Stomach (tissue), 9 donors: ENCODE measurements around the gene APOL3. TPM values are rescaled to one million over a fixed set of nuclear protein-coding genes. Genes with fewer than 3 reads are reported as not detected.
A peak's percentile ranks its signal among the peaks of the same experiment; 100 is the strongest.
"Not testable (repeated sequence)": the region's sequence is repeated elsewhere in the genome, so short reads cannot be mapped to it uniquely, and the experiment has no call there.

Experiments
- DNase-seq, 2 donors: peaks; one replicate each; pipeline versions ENCODE4 v3.0.0 to v3.0.0-alpha.2; 2013 to 2019
- H3K27ac ChIP-seq, 5 donors: fragments of 200-600 bp in 4 of 5; sonication (generic) in 4 of 5; one replicate each; pipeline ENCODE4 v1.5.1; 2013 to 2019; ENCODE audit warnings: mild to moderate bottlenecking in 1 of 5, moderate library complexity in 1 of 5
- H3K27me3 ChIP-seq, 3 donors: fragments of 200-600 bp; sonication (generic); one replicate each; pipeline ENCODE4 v1.5.1; 2017 to 2019; ENCODE audit warnings: mixed run types in 1 of 3
- H3K36me3 ChIP-seq, 4 donors: fragments of 200-600 bp; sonication (generic); 1 replicate in 3 of 4; 2 replicates in 1 of 4; pipeline ENCODE4 v1.5.1; 2016 to 2019
- H3K4me1 ChIP-seq, 4 donors: fragments of 200-600 bp; sonication (generic); one replicate each; pipeline ENCODE4 v1.5.1; 2016 to 2019
- H3K4me3 ChIP-seq, 4 donors: fragments of 200-600 bp; sonication (generic) in 3 of 4; one replicate each; pipeline ENCODE4 v1.5.1; 2016 to 2019; ENCODE audit warnings: mild to moderate bottlenecking in 1 of 4
- H3K9me3 ChIP-seq, 4 donors: fragments of 200-600 bp; sonication (generic); one replicate each; pipeline ENCODE4 v1.5.1; 2016 to 2019
- EP300 ChIP-seq: sonication (generic); formaldehyde crosslinking; IDR thresholded peaks from one replicate; pipeline ENCODE4 v1.6.1; 2017; ENCODE audit warnings: antibody characterized with exemption
- POLR2A ChIP-seq, 4 donors: fragments of 450-650 bp; IDR thresholded peaks; one replicate each; pipeline ENCODE4 v1.6.1; 2016; ENCODE audit warnings: antibody characterized with exemption in 4 of 4, control low read depth in 2 of 4, mild to moderate bottlenecking in 1 of 4, moderate library complexity in 1 of 4
- POLR2AphosphoS5 ChIP-seq, 3 donors: sonication (generic); formaldehyde crosslinking; IDR thresholded peaks; one replicate each; pipeline ENCODE4 v1.6.1; 2016; ENCODE audit warnings: antibody characterized with exemption in 3 of 3
- WGBS, 5 donors: extraction: QIAGEN DNeasy Blood & Tissue Kit in 3 of 5; methylation state at CpG; one replicate each; pipeline versions ENCODE4 v1.1.5 to v1.1.7; 2013 to 2018; 5-methylcytosine and 5-hydroxymethylcytosine counted together
- intact Hi-C: fragments of 100-400 bp; cut with DNase I; formaldehyde crosslinking; loops from one replicate; pipeline ENCODE4 v1.15.1; 2023; ENCODE audit warnings: low total_unique reads
- polyA plus RNA-seq, 3 donors: library from polyadenylated mRNA; stranded (reverse); fragments of 200-250 nt; gene quantifications; one replicate each; pipeline ENCODE4 v1.2.3, GENCODE V29; 2013
- total RNA-seq, 5 donors: library from RNA; depleted of rRNA; stranded (reverse); fragments of >200 nt; gene quantifications; one replicate each; pipeline versions ENCODE4 v1.1.0 to v1.2.3, GENCODE V29; 2014 to 2016
- TF ChIP-seq, protein P1 (sequence below), 7 experiments: fragments of 450-650 bp in 4 of 7; fragments of 200-600 bp in 3 of 7; sonication (generic) in 3 of 7; IDR thresholded peaks; one replicate each; pipeline ENCODE4 v1.5.1; 2016 to 2019; ENCODE audit warnings: antibody characterized with exemption in 7 of 7, control low read depth in 2 of 7, mild to moderate bottlenecking in 1 of 7
- donor health status: healthy with polysubstance abuse.
- donor health status: Bipolar disorder and iron deficiency.
- donor health status: healthy.

Gene APOL3
- total and polyA plus RNA-seq, 8 donors = 2.9 to 29.9 (median 15.6) TPM; not detected in 1

DNA sequence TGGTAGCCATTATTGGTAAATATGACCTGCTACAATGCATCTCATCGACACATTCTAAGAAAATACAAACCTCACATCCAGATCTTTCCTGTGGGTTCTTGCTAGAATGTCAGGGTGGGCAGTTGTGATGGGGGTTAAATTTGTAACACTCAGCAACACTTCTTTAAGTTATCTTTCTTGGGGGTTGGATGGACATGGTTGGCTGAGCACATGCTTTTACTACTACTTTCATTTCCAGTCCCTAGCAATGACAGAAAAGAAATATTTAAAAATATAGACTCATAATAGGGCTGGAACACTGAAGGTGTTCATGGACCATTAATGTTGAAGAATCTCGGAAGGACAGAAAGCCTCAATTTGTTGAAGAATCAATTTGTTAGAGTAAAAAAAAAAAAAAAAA is 57.6 kb downstream of the APOL3 start:
- intact Hi-C loops = no loop called here
- 87 to 98% (median 93%) methylated on average over 2 of the region's 2 CpGs for WGBS, 5 donors
- Histone ChIP-seq H3K27ac (no peak overlapping the region), H3K4me3 (no peak overlapping the region), H3K4me1 (no peaks in the 10 kb centered on the region), H3K27me3 (no peaks in the 10 kb centered on the region), H3K9me3 (peaks cover 0 to 8% (median 0%) of the 10 kb centered on the region in 4 donors), H3K36me3 (no peaks in the 10 kb centered on the region)
- TF ChIP-seq EP300 (no peak), POLR2AphosphoS5 (IDR thresholded peaks at IDR 0.05) (no peak), POLR2A (IDR thresholded peaks at IDR 0.05) (no peak)
- TF ChIP-seq, protein P1, sequence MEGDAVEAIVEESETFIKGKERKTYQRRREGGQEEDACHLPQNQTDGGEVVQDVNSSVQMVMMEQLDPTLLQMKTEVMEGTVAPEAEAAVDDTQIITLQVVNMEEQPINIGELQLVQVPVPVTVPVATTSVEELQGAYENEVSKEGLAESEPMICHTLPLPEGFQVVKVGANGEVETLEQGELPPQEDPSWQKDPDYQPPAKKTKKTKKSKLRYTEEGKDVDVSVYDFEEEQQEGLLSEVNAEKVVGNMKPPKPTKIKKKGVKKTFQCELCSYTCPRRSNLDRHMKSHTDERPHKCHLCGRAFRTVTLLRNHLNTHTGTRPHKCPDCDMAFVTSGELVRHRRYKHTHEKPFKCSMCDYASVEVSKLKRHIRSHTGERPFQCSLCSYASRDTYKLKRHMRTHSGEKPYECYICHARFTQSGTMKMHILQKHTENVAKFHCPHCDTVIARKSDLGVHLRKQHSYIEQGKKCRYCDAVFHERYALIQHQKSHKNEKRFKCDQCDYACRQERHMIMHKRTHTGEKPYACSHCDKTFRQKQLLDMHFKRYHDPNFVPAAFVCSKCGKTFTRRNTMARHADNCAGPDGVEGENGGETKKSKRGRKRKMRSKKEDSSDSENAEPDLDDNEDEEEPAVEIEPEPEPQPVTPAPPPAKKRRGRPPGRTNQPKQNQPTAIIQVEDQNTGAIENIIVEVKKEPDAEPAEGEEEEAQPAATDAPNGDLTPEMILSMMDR (IDR thresholded peaks at IDR 0.05) = no peak
- no peak for DNase-seq

DNA sequence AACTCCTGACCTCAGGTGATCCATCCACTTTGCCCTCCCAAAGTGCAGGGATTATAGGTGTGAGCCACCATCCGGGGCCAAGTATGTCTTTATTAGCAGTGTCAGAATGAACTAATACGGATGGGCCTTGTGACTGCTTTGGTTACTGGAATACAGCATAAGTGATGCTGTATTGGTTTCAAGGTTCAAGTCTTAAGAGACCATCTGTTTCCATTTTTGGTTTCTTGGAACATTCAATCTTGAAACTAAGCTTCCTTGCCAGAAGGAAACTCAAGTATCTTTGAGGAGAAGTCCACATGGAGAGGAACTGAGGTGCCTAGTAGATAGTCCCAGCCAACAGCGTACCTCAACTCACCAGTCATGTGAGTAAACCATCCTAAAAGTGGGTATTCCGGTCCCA is 58.8 kb downstream of the APOL3 start:
- WGBS, 5 donors = 89 to 99% (median 95%) methylated on average over 4 of the region's 4 CpGs
- Histone ChIP-seq H3K36me3 (no peaks in the 10 kb centered on the region), H3K4me1 (no peaks in the 10 kb centered on the region), H3K27ac (no peak overlapping the region), H3K9me3 (peaks cover 0 to 8% (median 0%) of the 10 kb centered on the region in 4 donors), H3K27me3 (no peaks in the 10 kb centered on the region), H3K4me3 (no peak overlapping the region)
- no peak for DNase-seq
- TF ChIP-seq POLR2A (IDR thresholded peaks at IDR 0.05) (no peak), POLR2AphosphoS5 (IDR thresholded peaks at IDR 0.05) (no peak), EP300 (no peak)
- TF ChIP-seq, protein P1 (IDR thresholded peaks at IDR 0.05) = no peak
- intact Hi-C loops = no loop called here

DNA sequence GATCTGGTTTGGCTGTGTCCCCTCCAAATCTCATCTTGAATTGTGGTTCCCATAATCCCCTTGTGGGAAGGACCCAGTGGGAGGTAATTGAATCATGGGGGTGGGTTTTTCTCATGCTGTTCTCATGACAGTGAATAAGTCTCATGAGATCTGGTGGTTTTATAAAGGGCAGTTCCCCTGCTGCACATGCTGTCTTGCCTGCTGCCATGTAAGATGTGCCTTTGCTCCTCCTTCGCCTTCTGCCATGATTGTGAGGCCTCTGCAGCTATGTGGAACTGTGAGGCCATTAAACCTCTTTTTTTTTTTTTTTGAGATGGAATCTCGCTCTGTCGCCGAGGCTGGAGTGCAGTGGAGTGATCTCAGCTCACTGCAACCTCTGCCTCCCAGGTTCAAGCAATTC is 59.6 kb downstream of the APOL3 start:
- DNase-seq, H3K4me3 ChIP-seq, H3K4me1 ChIP-seq, H3K27ac ChIP-seq, H3K9me3 ChIP-seq, H3K27me3 ChIP-seq, H3K36me3 ChIP-seq, intact Hi-C loops: not testable (repeated sequence)
- 89 to 94% (median 91%) methylated on average over 4 of the region's 4 CpGs for WGBS, 5 donors

DNA sequence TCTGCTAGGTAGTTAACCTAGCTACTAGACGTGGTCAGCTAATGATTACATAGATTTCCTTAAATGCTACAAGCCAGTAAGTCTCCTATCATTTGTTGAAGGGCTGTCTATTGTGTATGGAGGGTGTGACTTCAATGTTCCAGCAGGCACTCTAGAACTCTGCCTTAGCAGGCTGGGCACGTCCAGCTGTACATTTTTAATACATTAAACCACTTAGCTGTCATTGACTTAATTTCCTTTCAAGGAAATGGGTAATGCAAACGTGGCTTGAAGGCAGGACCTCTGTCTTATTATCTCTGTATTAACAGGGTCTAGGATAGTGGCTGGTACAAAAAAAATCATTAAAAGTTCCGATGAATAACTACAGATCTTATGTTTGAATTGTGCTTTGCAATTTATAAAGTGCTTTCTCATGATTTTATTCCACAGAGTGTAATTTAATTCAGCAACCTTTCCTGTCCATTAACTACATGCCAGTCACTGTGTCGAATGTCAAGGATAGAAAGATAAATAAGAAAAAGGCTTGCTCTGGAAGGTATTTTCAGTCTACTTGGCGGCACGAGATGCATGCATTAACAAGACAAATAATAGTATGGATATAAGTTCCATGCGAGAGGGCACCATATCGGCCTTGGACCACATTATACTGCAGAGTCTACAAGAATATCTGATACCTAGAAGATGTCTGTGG is 60.3 kb downstream of the APOL3 start:
- Histone ChIP-seq H3K4me1 (no peaks in the 10 kb centered on the region), H3K27me3 (no peaks in the 10 kb centered on the region), H3K4me3 (no peak overlapping the region), H3K9me3 (peaks cover 0 to 8% (median 0%) of the 10 kb centered on the region in 4 donors), H3K36me3 (no peaks in the 10 kb centered on the region), H3K27ac (no peak overlapping the region)
- TF ChIP-seq POLR2AphosphoS5 (IDR thresholded peaks at IDR 0.05) = no peak
- TF ChIP-seq, protein P1 (IDR thresholded peaks at IDR 0.05) = no peak
- no peak for TF ChIP-seq POLR2A (IDR thresholded peaks at IDR 0.05)
- no peak for TF ChIP-seq EP300
- peak in 1 of 2 donors; percentile 50 for DNase-seq
- intact Hi-C loops = no loop called here
- WGBS, 5 donors = 49 to 64% (median 59%) methylated on average over 9 of the region's 9 CpGs

DNA sequence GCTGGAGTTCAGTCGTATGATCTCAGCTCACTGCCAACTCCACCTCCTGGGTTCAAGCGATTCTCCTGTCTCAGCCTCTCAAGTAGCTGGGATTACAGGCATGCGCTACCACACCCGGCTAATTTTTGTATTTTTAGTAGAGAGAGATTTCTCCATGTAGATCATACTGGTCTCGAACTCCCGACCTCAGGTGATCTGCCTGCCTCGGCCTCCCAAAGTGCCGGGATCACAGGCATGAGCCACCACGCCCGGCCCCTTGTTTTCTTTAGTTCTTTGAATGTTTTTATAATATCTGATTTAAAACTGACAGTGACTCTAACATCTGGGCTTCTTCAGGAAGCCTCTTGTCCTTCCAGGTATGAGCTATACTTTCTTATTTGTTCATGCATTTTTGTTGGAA is 61.0 kb downstream of the APOL3 start:
- H3K9me3 ChIP-seq, H3K36me3 ChIP-seq, H3K4me1 ChIP-seq, intact Hi-C loops, H3K27me3 ChIP-seq, H3K4me3 ChIP-seq, H3K27ac ChIP-seq, DNase-seq: not testable (repeated sequence)
- WGBS, 5 donors = 85 to 88% (median 86%) methylated on average over 10 of the region's 10 CpGs
